HL-60/S4 (cell line): ENCODE results near the gene CCNB1IP1.
"Not testable (repeated sequence)": the region's sequence is repeated elsewhere in the genome, so short reads cannot be mapped to it uniquely, and the experiment has no call there.

Source experiments
- in situ Hi-C: fragments of 300-500 bp; cut with MboI; formaldehyde crosslinking; loops from 2 replicates; pipeline ENCODE4 v1.14.3; 2022; ENCODE audit warnings: low sequenced_read_pairs

The CCNB1IP1 gene, protein sequence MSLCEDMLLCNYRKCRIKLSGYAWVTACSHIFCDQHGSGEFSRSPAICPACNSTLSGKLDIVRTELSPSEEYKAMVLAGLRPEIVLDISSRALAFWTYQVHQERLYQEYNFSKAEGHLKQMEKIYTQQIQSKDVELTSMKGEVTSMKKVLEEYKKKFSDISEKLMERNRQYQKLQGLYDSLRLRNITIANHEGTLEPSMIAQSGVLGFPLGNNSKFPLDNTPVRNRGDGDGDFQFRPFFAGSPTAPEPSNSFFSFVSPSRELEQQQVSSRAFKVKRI

DNA sequence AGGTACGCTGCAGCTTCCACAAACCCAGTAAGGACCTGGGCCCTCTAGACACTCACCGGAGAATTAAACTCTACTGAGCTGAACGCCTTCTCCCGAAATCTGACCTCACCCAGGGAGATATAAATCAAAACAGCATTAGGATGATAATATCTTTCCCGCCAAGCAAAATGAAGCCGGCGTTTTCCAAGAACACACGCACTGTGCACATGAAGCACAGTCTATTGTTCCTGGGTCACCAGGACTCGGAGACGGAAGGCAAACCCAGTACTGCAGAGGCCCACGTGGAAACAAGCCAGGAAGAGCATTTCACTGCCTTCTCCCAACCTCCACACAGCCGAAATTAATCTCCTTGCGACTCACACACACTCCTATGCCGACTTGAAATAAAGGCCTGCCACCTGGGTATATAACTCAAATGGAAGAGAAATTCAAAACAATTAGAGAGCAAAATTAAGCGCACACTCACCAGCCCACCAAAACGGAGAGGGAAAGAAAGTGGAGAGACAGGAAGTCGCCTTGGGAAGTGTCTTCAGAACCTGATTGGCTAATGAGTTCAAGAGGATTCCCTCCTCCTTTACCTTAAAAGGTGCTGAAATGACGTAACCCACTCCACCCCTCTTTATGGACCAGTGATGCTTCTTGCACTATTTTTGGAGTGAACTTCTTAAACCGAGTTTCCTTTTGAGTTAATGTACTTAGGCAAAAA, at the start of gene CCNB1IP1:
CCNB1IP1 (minus strand) TSS at position 492 of the 706 bp plus-strand sequence. CDS start 16,756 bp downstream, outside the sequence.
- in situ Hi-C loops = loop anchor here (5.0 to 25.0 kb wide), 2 partner anchors 279 to 529 kb away; no protein-coding TSS in a partner anchor

DNA sequence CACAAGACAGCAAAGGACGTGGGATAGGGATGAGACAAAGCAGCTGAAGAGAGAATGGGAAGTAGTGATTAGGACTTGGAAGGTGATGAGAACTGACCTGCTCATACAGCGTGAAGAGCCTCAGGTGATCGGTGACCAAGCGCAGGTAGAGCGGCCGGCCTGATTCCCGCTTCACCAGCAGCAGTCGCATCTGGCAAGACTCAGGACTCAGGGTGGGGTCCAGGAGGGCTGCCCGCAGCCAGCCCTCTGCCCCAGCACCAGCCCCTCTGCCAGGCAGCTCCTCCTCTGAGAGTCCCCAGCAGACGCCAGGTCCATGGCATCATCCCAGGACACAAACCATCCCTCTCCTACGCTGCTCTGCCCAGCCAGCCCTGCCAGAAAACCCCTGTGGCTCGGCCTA, 49.4 kb upstream of the CCNB1IP1 start:
- in situ Hi-C loops = no loop called here

DNA sequence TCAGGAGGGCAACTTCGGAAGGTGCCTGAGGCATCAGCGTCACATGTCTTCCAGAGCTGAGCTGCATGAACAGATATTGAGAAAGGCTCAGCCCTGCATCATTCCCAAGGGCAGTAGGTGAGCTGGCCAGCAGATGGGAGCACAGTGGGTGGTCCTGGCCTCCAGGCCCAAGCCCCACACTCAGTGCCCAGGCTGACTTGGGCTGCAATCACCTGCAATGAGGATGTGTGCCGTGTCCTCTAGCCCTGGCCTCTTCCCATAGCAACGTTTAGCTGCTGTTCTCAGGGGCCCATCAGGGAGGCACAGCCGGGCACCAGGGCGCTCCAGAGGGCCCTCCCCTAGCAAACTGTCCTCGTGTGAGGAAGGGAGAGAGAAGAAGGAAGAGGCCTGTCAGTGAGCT, 48.3 kb upstream of the CCNB1IP1 start:
- in situ Hi-C loops = no loop called here

DNA sequence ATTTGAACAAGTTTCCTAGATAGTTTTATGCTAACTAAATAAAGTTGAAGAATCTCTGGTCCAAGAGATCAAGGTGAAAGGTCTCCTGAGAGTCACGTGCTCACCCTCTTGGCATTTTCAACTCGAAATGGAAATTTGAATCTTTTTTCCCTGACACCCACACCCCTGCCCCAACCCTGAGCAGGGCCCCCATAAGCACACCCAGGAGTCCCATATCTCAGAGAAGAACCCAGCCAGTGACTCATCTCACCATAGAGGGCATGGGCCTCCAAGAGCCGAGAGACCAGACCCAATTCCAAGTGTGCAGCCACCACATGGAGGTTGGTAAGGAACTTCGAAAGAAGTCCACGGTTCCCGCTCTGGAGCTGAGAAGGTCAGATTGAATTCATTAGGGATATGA, 47.6 kb upstream of the CCNB1IP1 start:
- in situ Hi-C loops = no loop called here

DNA sequence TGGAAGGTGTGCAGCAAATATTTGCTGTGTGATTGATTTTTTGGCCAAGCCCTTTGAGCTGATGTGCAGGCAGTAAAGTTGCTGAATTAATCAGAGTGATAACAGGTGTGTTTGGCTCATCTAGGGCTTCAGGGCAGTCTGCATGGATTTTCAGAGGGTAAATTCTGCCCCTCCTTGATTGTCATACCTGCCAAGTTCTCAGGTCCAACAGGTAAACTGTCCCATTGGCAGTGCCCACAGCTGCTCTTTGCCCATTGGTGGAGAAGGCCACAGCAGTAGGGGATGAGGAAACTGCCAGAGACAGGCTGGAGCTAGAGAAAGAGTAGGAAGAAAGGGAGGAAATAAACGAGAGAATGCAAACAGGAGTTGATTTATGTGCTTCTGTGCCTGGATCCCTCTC, 46.7 kb upstream of the CCNB1IP1 start:
- in situ Hi-C loops = no loop called here

DNA sequence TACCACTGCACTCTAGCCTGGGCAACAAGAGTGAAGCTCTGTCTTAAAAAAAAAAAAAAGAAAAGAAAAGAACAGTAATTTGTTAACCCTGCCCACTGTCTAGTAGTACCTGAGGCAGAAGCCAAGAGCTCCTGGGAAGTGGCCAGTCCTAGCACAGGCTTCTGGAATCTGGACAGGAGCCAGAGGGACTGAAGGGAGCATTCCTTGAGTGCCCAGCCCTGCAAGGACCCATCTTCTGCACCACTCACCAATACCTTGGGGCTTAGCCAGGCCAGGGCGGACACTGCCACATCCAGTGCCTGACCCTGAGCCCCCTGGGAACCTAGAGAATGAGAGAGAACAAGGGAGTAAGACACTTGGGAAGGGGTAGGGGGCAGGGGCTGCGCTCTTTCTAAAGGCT, 44.1 kb upstream of the CCNB1IP1 start:
- in situ Hi-C loops = no loop called here

DNA sequence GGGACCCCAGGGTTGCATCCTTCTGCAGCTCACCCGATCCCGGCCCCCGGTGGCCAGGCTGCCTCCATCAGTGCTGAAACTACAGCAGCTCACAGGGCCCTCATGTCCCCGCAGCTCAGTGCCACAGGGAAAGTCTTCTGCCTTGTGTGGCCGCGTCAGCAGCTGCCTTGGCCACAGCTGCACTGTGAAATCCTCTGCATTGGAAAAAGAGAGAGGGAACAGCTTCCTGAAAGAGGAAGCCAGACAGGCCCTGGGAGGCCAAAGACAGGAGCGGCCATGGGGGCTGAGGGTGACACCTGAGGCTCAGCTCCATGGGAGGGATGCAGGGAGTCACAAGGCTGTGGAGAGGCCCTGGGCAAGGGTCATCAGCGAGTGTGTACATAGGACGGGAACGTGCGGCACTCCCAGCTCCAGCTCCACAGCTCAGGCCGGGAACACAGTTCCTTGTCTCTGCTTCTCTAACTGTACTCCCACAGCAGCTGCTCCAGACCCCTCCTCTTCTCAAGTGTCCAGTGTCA, 43.1 kb upstream of the CCNB1IP1 start:
- in situ Hi-C loops = no loop called here

DNA sequence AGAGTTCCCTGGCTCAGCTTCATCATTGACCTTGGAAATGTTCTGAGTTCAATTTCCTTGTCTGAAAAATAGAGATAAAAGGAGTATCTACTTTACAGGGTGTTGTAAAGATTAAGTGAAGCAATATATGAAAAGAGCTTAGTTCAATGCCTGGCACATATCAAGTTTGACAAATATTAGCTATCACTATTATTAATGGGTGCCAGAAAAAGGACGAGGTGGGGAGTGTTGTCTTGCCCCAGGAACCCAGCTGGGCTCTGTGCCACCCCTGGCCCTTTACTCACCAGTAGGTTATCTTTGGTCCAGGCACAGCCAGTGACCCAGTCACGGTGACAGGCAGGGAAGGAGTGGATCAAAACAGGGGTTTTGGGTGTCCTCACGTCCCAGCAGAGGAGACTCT, 42.4 kb upstream of the CCNB1IP1 start:
- in situ Hi-C loops = no loop called here

DNA sequence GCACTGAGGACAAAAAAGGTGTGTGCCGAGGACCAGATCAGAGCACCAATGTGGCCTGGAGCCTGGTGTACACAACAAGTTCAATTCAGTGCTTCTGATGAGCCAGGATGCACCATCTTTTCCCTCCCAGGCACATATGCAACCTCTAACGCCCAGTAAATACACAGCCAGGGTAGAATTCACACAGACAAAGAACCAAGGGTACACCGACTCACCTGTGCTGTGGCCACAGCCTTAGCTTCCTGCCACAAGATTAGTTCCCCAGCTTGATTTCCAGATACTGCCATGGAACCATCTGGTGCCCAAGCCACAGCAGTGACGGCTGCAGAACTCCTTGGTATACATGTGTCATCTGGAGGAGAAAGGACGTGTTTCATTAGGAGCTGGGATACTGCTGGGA, 39.7 kb upstream of the CCNB1IP1 start:
- in situ Hi-C loops = no loop called here

DNA sequence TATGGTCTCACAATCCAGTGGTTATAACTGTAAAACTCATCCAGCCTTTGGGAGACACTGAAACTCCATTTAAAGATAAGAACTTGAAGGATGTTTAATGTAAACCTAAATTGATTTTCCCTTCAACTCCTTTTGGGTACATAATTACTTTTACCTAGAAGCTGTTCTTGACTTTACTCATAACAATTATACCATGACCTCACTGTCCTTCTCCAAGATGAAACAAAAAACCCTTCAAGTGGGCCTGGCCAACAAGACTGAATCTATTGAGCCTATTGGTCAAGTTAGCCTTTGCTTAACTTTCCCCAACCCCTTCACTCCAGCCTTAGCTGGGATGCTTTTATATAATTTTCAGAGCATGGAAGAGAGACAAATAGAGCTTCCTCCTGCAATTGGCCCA, 32.8 kb upstream of the CCNB1IP1 start:
- in situ Hi-C loops = no loop called here

DNA sequence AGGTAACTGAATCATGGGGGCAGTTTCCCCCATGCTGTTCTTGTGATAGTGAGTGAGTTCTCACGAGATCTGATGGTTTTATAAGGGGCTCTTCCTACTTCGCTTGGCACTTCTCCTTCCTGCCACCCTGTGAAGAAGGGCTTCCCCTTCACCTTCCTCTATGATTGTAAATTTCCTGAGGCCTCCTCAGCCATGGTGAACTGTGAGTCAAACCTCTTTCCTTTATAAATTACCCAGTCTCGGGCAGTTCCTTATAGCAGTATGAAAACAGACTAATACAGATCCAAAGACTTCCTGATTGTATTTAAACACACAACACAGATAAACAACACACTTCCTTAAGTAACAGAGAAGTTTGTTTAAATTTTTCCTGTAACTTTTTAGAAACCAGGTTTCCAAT, 25.4 kb upstream of the CCNB1IP1 start:
- in situ Hi-C loops = not testable (repeated sequence)

DNA sequence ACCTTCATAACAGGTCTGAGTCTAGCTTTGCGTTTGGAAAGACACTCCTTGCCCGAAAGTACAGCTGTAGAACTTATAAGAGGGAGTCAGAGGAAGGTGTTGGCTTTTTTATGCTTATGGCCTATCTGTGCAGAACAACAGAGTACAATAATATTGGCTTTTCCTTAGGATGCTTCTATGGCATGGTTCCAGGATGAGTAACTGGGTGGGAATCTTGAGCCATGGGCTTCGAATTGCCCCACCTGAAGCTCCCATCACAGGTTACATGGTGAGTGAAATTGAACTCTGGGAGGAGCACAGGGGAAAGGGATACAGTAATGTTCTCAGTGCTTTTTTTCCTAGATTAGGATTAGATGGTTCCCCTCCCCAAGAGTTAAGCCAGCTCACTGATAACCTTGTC, 23.3 kb upstream of the CCNB1IP1 start:
- in situ Hi-C loops = no loop called here

DNA sequence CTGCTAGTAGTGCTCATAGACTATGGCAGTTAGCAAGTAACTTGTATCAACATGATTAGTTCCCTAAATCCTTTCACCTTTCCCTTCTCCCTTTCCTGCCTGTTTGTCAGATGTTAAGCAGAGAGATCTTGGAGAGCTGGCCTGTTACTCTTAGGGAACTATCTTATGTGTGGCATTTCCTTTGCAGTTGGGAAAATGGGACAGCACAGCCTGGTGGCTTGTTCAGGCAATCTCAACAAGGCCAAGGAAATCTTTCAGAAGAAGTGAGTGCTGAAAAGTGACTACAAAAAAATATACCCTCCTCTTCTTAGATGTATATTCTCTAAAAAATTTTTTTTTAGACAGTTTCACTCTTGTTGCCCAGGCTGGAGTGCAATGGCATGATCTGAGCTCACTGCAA, 17.8 kb upstream of the CCNB1IP1 start:
- in situ Hi-C loops = no loop called here

DNA sequence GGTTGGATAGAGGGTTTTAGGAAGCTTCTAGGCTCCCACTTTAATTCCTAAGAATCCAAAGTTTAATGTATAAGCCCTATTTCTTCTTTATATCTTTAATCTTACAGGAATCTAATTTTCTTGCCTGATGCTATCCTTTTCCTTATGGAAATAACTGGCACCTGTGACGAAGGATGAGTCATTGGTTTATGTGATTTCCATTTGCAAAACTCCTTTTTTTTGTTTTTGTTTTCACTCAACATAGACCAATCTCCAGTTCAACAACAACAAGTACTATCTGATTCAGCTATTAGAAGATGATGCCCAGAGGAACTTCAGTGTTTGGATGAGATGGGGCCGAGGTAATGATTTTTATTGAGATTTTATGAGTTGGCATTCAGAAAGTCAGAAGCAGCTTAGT, 17.2 kb upstream of the CCNB1IP1 start:
- in situ Hi-C loops = no loop called here

DNA sequence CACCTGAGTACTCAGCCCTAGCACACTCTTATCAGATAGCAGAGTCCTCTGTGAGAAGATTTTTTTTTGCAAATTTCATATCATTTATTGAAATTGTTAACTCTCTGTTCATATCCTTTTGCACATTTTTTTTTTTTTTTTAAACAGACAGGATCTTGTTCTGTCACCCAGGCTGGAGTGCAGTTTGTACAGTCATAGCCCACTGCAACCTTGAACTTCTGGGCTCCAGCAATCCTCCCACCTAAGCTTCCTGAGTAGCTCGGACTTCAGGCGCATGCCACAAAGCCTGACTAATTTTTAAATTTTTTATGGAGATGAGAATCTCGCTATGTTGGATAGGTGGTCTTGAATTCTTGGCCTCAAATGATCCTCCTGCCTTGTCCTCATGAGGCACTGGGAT, 14.7 kb upstream of the CCNB1IP1 start:
- in situ Hi-C loops = loop anchor here (25.0 kb wide), 1 partner anchor 515 kb away; no protein-coding TSS in a partner anchor

DNA sequence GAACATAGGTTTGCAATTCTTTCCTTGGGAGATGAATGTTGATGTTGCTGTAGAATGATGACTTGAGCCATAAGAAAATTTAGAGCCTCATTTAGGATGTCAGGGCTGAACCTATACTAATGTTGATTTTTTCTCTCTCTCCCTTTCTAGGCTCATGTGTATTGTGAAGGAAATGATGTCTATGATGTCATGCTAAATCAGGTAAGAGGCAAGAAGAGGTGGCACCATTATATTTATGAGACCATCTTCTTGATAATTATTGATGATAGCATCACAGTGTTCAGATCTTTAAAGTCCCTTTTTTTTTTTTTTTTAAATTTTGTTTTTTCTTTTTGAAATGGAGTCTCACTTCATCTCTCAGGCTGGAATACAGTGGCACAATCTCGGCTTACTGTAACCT, 13.6 kb upstream of the CCNB1IP1 start:
- in situ Hi-C loops = loop anchor here (25.0 kb wide), 1 partner anchor 516 kb away; no protein-coding TSS in a partner anchor

DNA sequence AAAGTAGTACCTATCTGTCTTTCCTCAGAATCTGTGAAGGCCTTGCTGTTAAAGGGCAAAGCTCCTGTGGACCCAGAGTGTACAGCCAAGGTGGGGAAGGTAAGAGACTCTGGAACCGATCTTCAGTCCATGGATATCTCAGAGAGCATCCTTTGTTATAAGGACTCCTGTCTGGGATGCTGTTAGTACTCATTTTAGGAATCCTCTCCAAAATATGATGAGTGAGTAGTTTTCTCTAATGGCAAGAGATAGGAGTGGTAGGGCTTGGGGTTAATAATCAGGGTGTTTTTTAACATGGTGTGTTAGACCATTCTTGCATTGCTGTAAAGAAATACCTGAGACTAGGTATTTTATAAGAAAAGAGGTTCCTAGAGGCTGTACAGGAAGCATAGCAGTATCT, 12.3 kb upstream of the CCNB1IP1 start:
- in situ Hi-C loops = loop anchor here (25.0 kb wide), 1 partner anchor 517 kb away; no protein-coding TSS in a partner anchor

DNA sequence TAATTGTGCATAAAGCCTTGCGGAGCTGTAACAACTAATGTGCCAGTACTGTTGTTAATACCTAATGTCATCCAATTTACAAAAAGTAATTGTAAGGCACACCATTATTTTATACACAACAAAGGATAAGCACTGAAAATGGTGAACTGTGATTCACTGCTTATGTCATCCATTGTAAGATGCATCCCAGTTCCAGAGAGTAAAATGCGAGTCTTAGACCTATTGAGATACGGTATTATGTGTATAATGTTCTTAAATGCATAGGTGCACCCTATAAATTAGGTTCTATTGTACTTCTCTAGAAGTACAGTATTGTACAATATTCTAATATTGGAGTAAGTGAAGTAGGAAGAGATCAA, 10.8 kb upstream of the CCNB1IP1 start:
- in situ Hi-C loops = loop anchor here (25.0 kb wide), 1 partner anchor 518 kb away; no protein-coding TSS in a partner anchor

DNA sequence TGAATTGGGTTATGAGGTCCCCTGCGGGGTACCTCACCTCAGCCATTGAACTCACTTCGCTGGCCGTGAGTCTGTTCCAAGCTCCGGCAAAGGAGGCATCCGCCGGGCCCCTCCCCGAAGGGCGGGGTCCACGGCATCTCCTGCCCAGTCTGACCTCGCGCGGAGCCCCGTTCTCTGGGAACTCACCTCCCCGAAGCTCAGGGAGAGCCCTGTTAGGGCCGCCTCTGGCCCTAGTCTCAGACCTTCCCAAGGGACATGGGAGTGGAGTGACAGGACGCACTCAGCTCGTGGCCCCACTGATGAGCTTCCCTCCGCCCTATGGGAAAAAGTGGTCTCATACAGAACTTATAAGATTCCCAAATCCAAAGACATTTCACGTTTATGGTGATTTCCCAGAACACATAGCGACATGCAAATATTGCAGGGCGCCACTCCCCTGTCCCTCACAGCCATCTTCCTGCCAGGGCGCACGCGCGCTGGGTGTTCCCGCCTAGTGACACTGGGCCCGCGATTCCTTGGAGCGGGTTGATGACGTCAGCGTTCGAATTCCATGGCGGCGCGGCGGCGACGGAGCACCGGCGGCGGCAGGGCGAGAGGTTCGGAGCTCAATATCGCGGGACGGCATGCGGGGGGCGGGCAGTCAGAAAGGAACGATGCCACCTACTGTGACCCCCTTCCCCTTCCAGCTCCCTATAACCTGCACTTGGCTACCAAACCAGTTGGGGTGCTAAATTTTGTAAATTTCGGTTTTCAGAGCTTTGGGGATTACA, 10.2 kb upstream of the CCNB1IP1 start, which contains the start of gene PARP2:
PARP2 (plus strand) TSS at position 544 of the 770 bp plus-strand sequence; CDS start at position 551, 7 bp downstream.
- in situ Hi-C loops = loop anchor here (25.0 kb wide), 1 partner anchor 519 kb away; no protein-coding TSS in a partner anchor

DNA sequence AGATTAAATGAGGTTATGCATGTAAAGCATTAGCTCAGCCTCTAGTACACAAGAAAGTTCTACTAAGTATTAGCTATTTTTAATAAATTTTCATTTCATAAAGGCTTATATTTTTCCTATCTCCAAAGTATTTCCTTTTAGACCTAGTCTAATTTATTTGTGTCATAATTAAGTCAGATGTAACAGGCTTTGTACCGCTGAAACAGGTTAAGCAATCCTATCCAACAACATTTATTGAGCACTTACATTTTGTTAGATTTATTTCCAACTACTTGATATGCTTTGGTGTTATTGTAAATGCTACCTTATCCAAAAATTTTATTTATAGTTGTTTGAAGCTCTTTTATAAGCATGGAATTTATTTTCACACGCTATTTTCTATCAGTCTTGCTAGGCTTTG, 8.6 kb upstream of the CCNB1IP1 start:
- in situ Hi-C loops = loop anchor here (25.0 kb wide), 1 partner anchor 521 kb away; no protein-coding TSS in a partner anchor

DNA sequence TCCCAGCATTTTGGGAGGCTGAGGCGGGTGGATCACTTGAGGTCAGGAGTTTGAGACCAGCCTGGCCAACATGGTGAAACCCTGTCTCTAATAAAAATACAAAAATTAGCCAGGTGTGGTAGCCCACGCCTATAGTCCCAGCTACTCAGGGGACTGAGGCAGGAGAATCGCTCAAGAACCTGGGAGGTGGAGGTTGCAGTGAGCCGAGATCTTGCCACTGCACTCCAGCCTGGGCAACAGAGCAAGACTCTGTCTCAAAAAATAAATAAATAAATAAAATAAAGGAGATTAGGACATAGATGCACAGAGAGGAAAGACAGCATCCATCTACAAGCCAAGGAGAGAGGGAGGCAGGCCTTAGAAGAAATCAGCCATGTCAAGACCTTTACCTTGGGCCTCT, 8.0 kb upstream of the CCNB1IP1 start:
- in situ Hi-C loops = loop anchor here (25.0 kb wide), 1 partner anchor 521 kb away; no protein-coding TSS in a partner anchor
